Bronchial epithelial cell (primary cell): Measurements from ENCODE around the gene CDKL1. TPM values are rescaled to one million over a fixed set of nuclear protein-coding genes. Genes with fewer than 3 reads are reported as not detected.

ENCODE experiments used
- DNase-seq: peaks from one replicate; pipeline ENCODE4 v3.0.0-alpha.2; 2010; ENCODE audit warnings: low read depth
- FAIRE-seq: peaks from 2 replicates; lab custom pipeline; 2011; peaks lifted over from hg19 to GRCh38; lab: Jason Lieb, UNC
- H3K27me3 ChIP-seq: 2 replicates; pipeline ENCODE4 v1.5.1; 2011; ENCODE audit warnings: low read length; ENCODE audit not compliant: control insufficient read depth, insufficient read depth
- H3K36me3 ChIP-seq: 2 replicates; pipeline ENCODE4 v1.5.1; 2011; ENCODE audit warnings: low read length; ENCODE audit not compliant: control insufficient read depth, insufficient read depth
- H3K4me3 ChIP-seq: 2 replicates; pipeline ENCODE4 v1.5.1; 2011; ENCODE audit warnings: mild to moderate bottlenecking, low read depth, low read length, control low read depth
- CTCF ChIP-seq: IDR thresholded peaks from 2 replicates; pipeline ENCODE4 v1.5.1; 2011; ENCODE audit warnings: mild to moderate bottlenecking, moderate library complexity, low read length, control low read depth, inconsistent platforms; ENCODE audit not compliant: insufficient read depth, severe bottlenecking
- total RNA-seq: library from RNA; depleted of rRNA; stranded (reverse); fragments of >200 nt; gene quantifications from 2 replicates; pipeline ENCODE4 v1.2.1, GENCODE V29; 2014

The CDKL1 gene
- total RNA-seq, 1 donor from 2014 or later: 4.5 TPM

GRCh38 chr14:50383618-50384225 lies 13.0 kb downstream of the CDKL1 start:
- H3K27me3 ChIP-seq: no peaks in the 10 kb centered on the region
- DNase-seq (no peak), FAIRE-seq (no peak)
- no peak overlapping the region for H3K4me3 ChIP-seq
- no peak for TF ChIP-seq CTCF
- H3K36me3 ChIP-seq: no peaks in the 10 kb centered on the region

GRCh38 chr14:50381823-50382287 lies 14.8 kb downstream of the CDKL1 start:
- Histone ChIP-seq H3K36me3 (no peaks in the 10 kb centered on the region), H3K4me3 (no peak overlapping the region), H3K27me3 (no peaks in the 10 kb centered on the region)
- no peak for DNase-seq
- no peak for FAIRE-seq
- TF ChIP-seq CTCF: no peak

GRCh38 chr14:50381008-50381407 lies 15.7 kb downstream of the CDKL1 start:
- TF ChIP-seq CTCF: no peak
- Histone ChIP-seq H3K4me3 (no peak overlapping the region), H3K36me3 (no peaks in the 10 kb centered on the region), H3K27me3 (no peaks in the 10 kb centered on the region)
- DNase-seq (no peak), FAIRE-seq (peak; percentile 77)

DNA sequence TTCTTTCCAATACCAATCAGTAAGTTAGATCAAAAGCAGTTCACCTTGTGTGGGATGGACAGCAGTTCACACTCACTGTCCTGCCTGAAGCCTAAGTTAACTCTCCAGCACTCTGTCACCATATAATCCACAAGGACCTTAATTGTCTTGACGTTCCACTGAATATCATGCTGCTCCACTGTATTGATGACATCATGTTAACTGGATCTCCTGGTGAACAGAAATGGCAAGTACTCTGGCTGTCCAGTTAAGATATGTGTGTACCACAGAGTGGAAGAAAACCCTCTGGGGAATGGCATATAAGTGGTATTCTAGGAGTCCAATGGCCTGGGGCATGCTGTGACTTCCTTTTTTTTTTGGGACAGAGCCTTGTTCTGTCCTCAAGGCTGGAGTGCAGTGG lies 16.2 kb downstream of the CDKL1 start:
- no peak for DNase-seq
- Histone ChIP-seq H3K36me3 (no peaks in the 10 kb centered on the region), H3K4me3 (no peak overlapping the region), H3K27me3 (no peaks in the 10 kb centered on the region)
- no peak for TF ChIP-seq CTCF
- FAIRE-seq: no peak

- Histone ChIP-seq H3K36me3 (no peaks in the 10 kb centered on the region), H3K4me3 (no peak overlapping the region), H3K27me3 (no peaks in the 10 kb centered on the region)
- no peak for TF ChIP-seq CTCF
- peak; percentile 29 for DNase-seq
- peak; percentile 77 for FAIRE-seq
Measured at GRCh38 chr14:50379563-50379962, 17.1 kb downstream of the CDKL1 start.
